ENCODE results near the gene FER. TPM values are rescaled to one million over a fixed set of nuclear protein-coding genes. Genes with fewer than 3 reads are reported as not detected.

The FER gene
- total RNA-seq, 1 experiment from 2014 or later = 18.0 TPM

DNA sequence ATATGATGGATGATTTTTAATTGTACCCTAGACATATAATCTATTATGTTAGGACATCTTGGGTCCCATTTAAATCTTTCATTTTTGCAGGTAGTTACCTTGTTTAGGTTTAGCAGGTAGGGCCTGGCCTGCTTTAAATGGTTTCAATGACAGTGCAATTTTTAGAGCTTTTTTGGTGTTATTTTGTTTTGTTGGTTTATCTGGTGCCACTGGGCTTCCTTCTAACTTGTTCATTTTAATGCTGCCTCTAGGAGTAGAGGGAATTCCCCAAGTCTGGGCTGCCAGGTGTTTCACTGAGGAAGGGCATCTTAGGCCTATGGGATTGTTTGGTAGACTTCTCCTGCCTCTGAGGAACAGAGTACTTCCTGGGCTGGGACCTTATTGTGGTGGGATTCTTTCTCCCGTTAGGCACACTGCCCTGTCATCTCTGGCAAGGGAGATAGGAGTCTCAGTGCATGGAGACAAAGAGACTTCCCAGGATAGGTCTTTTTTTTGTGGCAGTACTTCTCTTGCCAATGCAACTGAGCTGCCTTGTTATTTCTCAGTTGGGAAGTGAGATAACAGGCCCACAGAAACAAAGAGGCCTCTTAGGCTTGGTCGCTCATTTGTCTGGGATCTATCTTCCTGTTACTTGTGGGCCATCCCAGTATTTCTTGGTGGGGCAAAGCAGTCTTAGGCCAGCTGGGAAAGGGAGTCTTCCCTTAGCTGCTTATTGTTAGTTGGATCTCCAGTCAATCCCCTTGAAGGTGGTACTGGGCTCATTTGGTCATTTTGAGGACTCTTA lies 282.9 kb downstream of the FER start:
- H3K4ac ChIP-seq (ENCODE audit: low read depth, low read length) = no peak overlapping the region
- no peak overlapping the region for H3K23ac ChIP-seq (ENCODE audit: insufficient read length, low read depth, low read length)
- H4K8ac ChIP-seq (replicated peaks; ENCODE audit: insufficient read length, low read depth, low read length) = no peak overlapping the region
- H3K9ac ChIP-seq (ENCODE audit: extremely low read depth, insufficient read length, low read length) = no peak overlapping the region
- no peaks in the 10 kb centered on the region for H3K79me1 ChIP-seq (ENCODE audit: insufficient read depth, low read depth, low read length, poor library complexity, severe bottlenecking)
- no peak overlapping the region for H2BK20ac ChIP-seq (ENCODE audit: low read depth, low read length, poor library complexity, severe bottlenecking)
- no peak overlapping the region for H4K91ac ChIP-seq (ENCODE audit: insufficient read length, low read depth, low read length)
- H3K27me3 ChIP-seq (ENCODE audit: insufficient read depth, low read length) = no peaks in the 10 kb centered on the region
- no peaks in the 10 kb centered on the region for H3K9me3 ChIP-seq (ENCODE audit: control insufficient read depth, low read depth, low read length)
- no peak for DNase-seq
- H4K20me1 ChIP-seq (ENCODE audit: control insufficient read depth, insufficient read depth, insufficient read length) = no peaks in the 10 kb centered on the region
- H2BK5ac ChIP-seq (ENCODE audit: insufficient read length, low read length) = no peak overlapping the region
- H3K27ac ChIP-seq (ENCODE audit: insufficient read length, low read depth, low read length) = no peak overlapping the region
- no peak overlapping the region for H4K5ac ChIP-seq (ENCODE audit: insufficient read length, low read depth, low read length)
- H2AFZ ChIP-seq (ENCODE audit: low read length) = no peak overlapping the region
- H3K27me3 Mint-ChIP-seq (ENCODE audit: low read depth) = no peaks in the 10 kb centered on the region
- no peak overlapping the region for H3T11ph ChIP-seq (ENCODE audit: low read length)
- no peak overlapping the region for H3K56ac ChIP-seq (ENCODE audit: insufficient read length, low read depth, low read length)
- H3K4me1 ChIP-seq (ENCODE audit: insufficient read depth, low read length) = no peaks in the 10 kb centered on the region
- H3K4me2 ChIP-seq (ENCODE audit: insufficient read depth, insufficient read length, low read length) = no peak overlapping the region
- H3K23me2 ChIP-seq (ENCODE audit: insufficient read length, low read depth, low read length, poor library complexity, severe bottlenecking) = no peaks in the 10 kb centered on the region
- H2BK120ac ChIP-seq (ENCODE audit: low read depth, low read length, poor library complexity, severe bottlenecking) = no peak overlapping the region
- H2BK12ac ChIP-seq (ENCODE audit: insufficient read length, low read depth, low read length) = no peak overlapping the region
- H3K36me3 Mint-ChIP-seq (ENCODE audit: insufficient read depth in 1 of 3, low read depth in 3 of 3) = no peaks in the 10 kb centered on the region
- no peak overlapping the region for H3K4me3 Mint-ChIP-seq
- no peak overlapping the region for H3K18ac ChIP-seq (ENCODE audit: insufficient read length, low read depth, low read length)
- TF ChIP-seq, protein P1, sequence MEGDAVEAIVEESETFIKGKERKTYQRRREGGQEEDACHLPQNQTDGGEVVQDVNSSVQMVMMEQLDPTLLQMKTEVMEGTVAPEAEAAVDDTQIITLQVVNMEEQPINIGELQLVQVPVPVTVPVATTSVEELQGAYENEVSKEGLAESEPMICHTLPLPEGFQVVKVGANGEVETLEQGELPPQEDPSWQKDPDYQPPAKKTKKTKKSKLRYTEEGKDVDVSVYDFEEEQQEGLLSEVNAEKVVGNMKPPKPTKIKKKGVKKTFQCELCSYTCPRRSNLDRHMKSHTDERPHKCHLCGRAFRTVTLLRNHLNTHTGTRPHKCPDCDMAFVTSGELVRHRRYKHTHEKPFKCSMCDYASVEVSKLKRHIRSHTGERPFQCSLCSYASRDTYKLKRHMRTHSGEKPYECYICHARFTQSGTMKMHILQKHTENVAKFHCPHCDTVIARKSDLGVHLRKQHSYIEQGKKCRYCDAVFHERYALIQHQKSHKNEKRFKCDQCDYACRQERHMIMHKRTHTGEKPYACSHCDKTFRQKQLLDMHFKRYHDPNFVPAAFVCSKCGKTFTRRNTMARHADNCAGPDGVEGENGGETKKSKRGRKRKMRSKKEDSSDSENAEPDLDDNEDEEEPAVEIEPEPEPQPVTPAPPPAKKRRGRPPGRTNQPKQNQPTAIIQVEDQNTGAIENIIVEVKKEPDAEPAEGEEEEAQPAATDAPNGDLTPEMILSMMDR (conservative IDR thresholded peaks at IDR 0.05) = no peak
- no peaks in the 10 kb centered on the region for H3K79me2 ChIP-seq (ENCODE audit: insufficient read depth, low read length)
- H2BK15ac ChIP-seq (ENCODE audit: low read depth, low read length) = no peak overlapping the region
- H3K27ac Mint-ChIP-seq = peak overlapping the region; percentile 76 to 88 (median 79); a peak in 3 of 7 replicates
- H3K14ac ChIP-seq (ENCODE audit: insufficient read depth, low read length) = no peak overlapping the region
- peaks cover 0 to 4% of the 10 kb centered on the region in 2 experiments; a peak in 2 of 4 replicates for H3K4me1 Mint-ChIP-seq
- H3K9me3 Mint-ChIP-seq = no peaks in the 10 kb centered on the region
- WGBS (ENCODE audit: extremely low coverage, insufficient read length, low lambda C conversion rate) = no CpG with 5 or more reads among the region's 2 CpGs
- H2AK5ac ChIP-seq (ENCODE audit: insufficient read length, low read length) = no peak overlapping the region
